H9 (cell line): Measurements from ENCODE around the gene GCNT2. TPM values are rescaled to one million over a fixed set of nuclear protein-coding genes. Genes with fewer than 3 reads are reported as not detected.

Source experiments
- DNase-seq: peaks from one replicate; pipeline ENCODE4 v3.0.0-alpha.2; 2017
- H2AFZ ChIP-seq: one replicate; pipeline ENCODE4 v1.6.1; 2013; ENCODE audit warnings: mild to moderate bottlenecking, low read length, control low read depth, moderate library complexity
- H2AK5ac ChIP-seq: 2 replicates; pipeline ENCODE4 v1.6.1; 2013; ENCODE audit warnings: low read length, control low read depth, mixed read lengths; ENCODE audit not compliant: insufficient read length
- H2BK120ac ChIP-seq: one replicate; pipeline ENCODE4 v1.6.1; 2013; ENCODE audit warnings: low read depth, mild to moderate bottlenecking, low read length, control low read depth, inconsistent platforms; ENCODE audit not compliant: poor library complexity, severe bottlenecking
- H2BK12ac ChIP-seq: 2 replicates; pipeline ENCODE4 v1.6.1; 2013; ENCODE audit warnings: low read length, control low read depth, mixed read lengths, low read depth; ENCODE audit not compliant: insufficient read length
- H2BK15ac ChIP-seq: 2 replicates; pipeline ENCODE4 v1.6.1; 2013; ENCODE audit warnings: low read depth, low read length, control low read depth
- H2BK20ac ChIP-seq: one replicate; pipeline ENCODE4 v1.6.1; 2013; ENCODE audit warnings: low read depth, mild to moderate bottlenecking, low read length, control low read depth, inconsistent platforms; ENCODE audit not compliant: poor library complexity, severe bottlenecking
- H2BK5ac ChIP-seq: 2 replicates; pipeline ENCODE4 v1.6.1; 2013; ENCODE audit warnings: low read length, control low read depth, mixed read lengths; ENCODE audit not compliant: insufficient read length
- H3K14ac ChIP-seq: 2 replicates; pipeline ENCODE4 v1.6.1; 2013; ENCODE audit warnings: low read length, control low read depth; ENCODE audit not compliant: insufficient read depth
- H3K18ac ChIP-seq: 2 replicates; pipeline ENCODE4 v1.6.1; 2013; ENCODE audit warnings: low read depth, mild to moderate bottlenecking, mixed read lengths, low read length, control low read depth; ENCODE audit not compliant: insufficient read length
- H3K23ac ChIP-seq: 2 replicates; pipeline ENCODE4 v1.6.1; 2013; ENCODE audit warnings: low read length, control low read depth, mixed read lengths, low read depth; ENCODE audit not compliant: insufficient read length
- H3K23me2 ChIP-seq: 2 replicates; pipeline ENCODE4 v1.6.1; 2013; ENCODE audit warnings: low read depth, mild to moderate bottlenecking, mixed read lengths, low read length, control low read depth; ENCODE audit not compliant: insufficient read length, poor library complexity, severe bottlenecking
- H3K27ac ChIP-seq: 2 replicates; pipeline ENCODE4 v1.5.1; 2013; ENCODE audit warnings: low read length, control low read depth, mixed read lengths, low read depth; ENCODE audit not compliant: insufficient read length
- H3K27me3 ChIP-seq: 2 replicates; pipeline ENCODE4 v1.6.1; 2013; ENCODE audit warnings: low read length, control low read depth, inconsistent platforms; ENCODE audit not compliant: insufficient read depth
- H3K4ac ChIP-seq: 2 replicates; pipeline ENCODE4 v1.6.1; 2013; ENCODE audit warnings: low read depth, mild to moderate bottlenecking, control low read depth, inconsistent platforms, low read length, moderate library complexity
- H3K4me1 ChIP-seq: 2 replicates; pipeline ENCODE4 v1.6.1; 2013; ENCODE audit warnings: low read length, control low read depth, inconsistent platforms; ENCODE audit not compliant: insufficient read depth
- H3K4me2 ChIP-seq: 2 replicates; pipeline ENCODE4 v1.6.1; 2013; ENCODE audit warnings: low read length, control low read depth, mixed read lengths; ENCODE audit not compliant: insufficient read length, insufficient read depth
- H3K56ac ChIP-seq: 2 replicates; pipeline ENCODE4 v1.6.1; 2013; ENCODE audit warnings: low read depth, mild to moderate bottlenecking, mixed read lengths, low read length, control low read depth; ENCODE audit not compliant: insufficient read length
- H3K79me1 ChIP-seq: 2 replicates; pipeline ENCODE4 v1.6.1; 2013; ENCODE audit warnings: low read depth, mild to moderate bottlenecking, moderate library complexity, low read length, control low read depth, inconsistent platforms; ENCODE audit not compliant: insufficient read depth, poor library complexity, severe bottlenecking
- H3K79me2 ChIP-seq: 2 replicates; pipeline ENCODE4 v1.6.1; 2013; ENCODE audit warnings: low read length, control low read depth, inconsistent platforms; ENCODE audit not compliant: insufficient read depth
- H3K9ac ChIP-seq: 2 replicates; pipeline ENCODE4 v1.6.1; 2013; ENCODE audit warnings: low read length, control low read depth, mixed read lengths; ENCODE audit not compliant: insufficient read length; ENCODE audit errors: extremely low read depth
- H3K9me3 ChIP-seq: one replicate; pipeline ENCODE4 v1.6.1; 2013; ENCODE audit warnings: low read depth, low read length, inconsistent platforms; ENCODE audit not compliant: control insufficient read depth
- H3T11ph ChIP-seq: one replicate; pipeline ENCODE4 v1.6.1; 2013; ENCODE audit warnings: mild to moderate bottlenecking, low read length, control low read depth, inconsistent platforms
- H4K20me1 ChIP-seq: one replicate; pipeline ENCODE4 v1.6.1; 2013; ENCODE audit not compliant: control insufficient read depth, insufficient read length, insufficient read depth
- H4K5ac ChIP-seq: 2 replicates; pipeline ENCODE4 v1.6.1; 2013; ENCODE audit warnings: low read depth, mild to moderate bottlenecking, mixed read lengths, low read length, control low read depth; ENCODE audit not compliant: insufficient read length
- H4K8ac ChIP-seq: replicated peaks from 2 replicates; pipeline ENCODE4 v1.6.1; 2013; ENCODE audit warnings: low read length, control low read depth, mixed read lengths, low read depth; ENCODE audit not compliant: insufficient read length
- H4K91ac ChIP-seq: 2 replicates; pipeline ENCODE4 v1.6.1; 2013; ENCODE audit warnings: low read depth, mild to moderate bottlenecking, moderate library complexity, mixed read lengths, low read length, control low read depth; ENCODE audit not compliant: insufficient read length
- H3K27ac Mint-ChIP-seq, 3 experiments: 2 replicates in 2 of 3; 3 replicates in 1 of 3; pipeline ENCODE4 v1.8.0; 2020 to 2021; ENCODE audit warnings: mixed read lengths in 3 of 3, mild to moderate bottlenecking in 1 of 3, moderate library complexity in 1 of 3
- H3K27me3 Mint-ChIP-seq: 2 replicates; pipeline ENCODE4 v1.8.0; 2021; ENCODE audit warnings: low read depth, mild to moderate bottlenecking, moderate library complexity, mixed read lengths
- H3K36me3 Mint-ChIP-seq, 3 experiments: 2 replicates in 2 of 3; 3 replicates in 1 of 3; pipeline ENCODE4 v1.8.0; 2020 to 2021; ENCODE audit warnings: low read depth in 3 of 3, mixed read lengths in 3 of 3; ENCODE audit not compliant: insufficient read depth in 1 of 3
- H3K4me1 Mint-ChIP-seq, 2 experiments: 2 replicates each; pipeline ENCODE4 v1.8.0; 2020; ENCODE audit warnings: mixed read lengths in 2 of 2
- H3K4me3 Mint-ChIP-seq, 2 experiments: 2 replicates in 1 of 2; 3 replicates in 1 of 2; pipeline ENCODE4 v1.8.0; 2020 to 2021; ENCODE audit warnings: mild to moderate bottlenecking in 2 of 2, mixed read lengths in 2 of 2, moderate library complexity in 1 of 2
- H3K9me3 Mint-ChIP-seq, 2 experiments: 2 replicates in 1 of 2; 3 replicates in 1 of 2; pipeline ENCODE4 v1.8.0; 2020; ENCODE audit warnings: mild to moderate bottlenecking in 2 of 2, mixed read lengths in 2 of 2, moderate library complexity in 1 of 2
- CTCF ChIP-seq: fragments of 200-600 bp; sonication (generic); conservative IDR thresholded peaks from 3 replicates; pipeline ENCODE4 v1.8.0; 2021; ENCODE audit warnings: antibody characterized with exemption, mild to moderate bottlenecking
- WGBS: extraction: QIAGEN DNeasy Blood & Tissue Kit; methylation state at CpG from one replicate; pipeline ENCODE4 v1.1.7; 2013; ENCODE audit warnings: missing lambda C conversion rate, low lambda C conversion rate, mixed read lengths; ENCODE audit not compliant: insufficient read length; ENCODE audit errors: extremely low coverage; 5-methylcytosine and 5-hydroxymethylcytosine counted together
- total RNA-seq: library from RNA; stranded (reverse); gene quantifications from 2 replicates; pipeline ENCODE4 v1.2.1, GENCODE V29; 2021

GCNT2 gene
- total RNA-seq, 1 experiment from 2014 or later, result 41.7 TPM

GRCh38 chr6:10550764-10551163 is 29.6 kb downstream of the GCNT2 start:
- H3K9ac ChIP-seq, result no peak overlapping the region
- no peak overlapping the region for H3T11ph ChIP-seq
- no peaks in the 10 kb centered on the region for H3K79me1 ChIP-seq
- H4K20me1 ChIP-seq, result no peaks in the 10 kb centered on the region
- no peaks in the 10 kb centered on the region; the same call in 1 of the 2 replicates for H3K27me3 ChIP-seq
- H3K14ac ChIP-seq, result no peak overlapping the region
- H3K4me2 ChIP-seq, result no peak overlapping the region
- H4K91ac ChIP-seq, result no peak overlapping the region
- no peak overlapping the region for H3K56ac ChIP-seq
- no peak overlapping the region for H2BK15ac ChIP-seq
- H3K23ac ChIP-seq, result no peak overlapping the region
- TF ChIP-seq CTCF, result no peak
- WGBS, result no CpG with 5 or more reads among the region's 1 CpG
- no peak overlapping the region for H3K18ac ChIP-seq
- H3K9me3 ChIP-seq, result no peaks in the 10 kb centered on the region
- no peak overlapping the region for H2BK12ac ChIP-seq
- H2AFZ ChIP-seq, result no peak overlapping the region
- Mint-ChIP-seq H3K4me1 (peaks cover 31 to 34% of the 10 kb centered on the region in 2 experiments), H3K27me3 (no peaks in the 10 kb centered on the region), H3K4me3 (no peak overlapping the region), H3K36me3 (no peaks in the 10 kb centered on the region), H3K9me3 (no peaks in the 10 kb centered on the region), H3K27ac (peak overlapping the region in 2 of 3 experiments; percentile 42 to 56; a peak in 2 of 7 replicates)
- no peak overlapping the region for H4K8ac ChIP-seq
- no peak for DNase-seq
- no peak overlapping the region for H2BK5ac ChIP-seq
- H3K27ac ChIP-seq, result no peak overlapping the region
- H2AK5ac ChIP-seq, result no peak overlapping the region
- no peaks in the 10 kb centered on the region for H3K23me2 ChIP-seq
- H3K4me1 ChIP-seq, result peaks cover 5% of the 10 kb centered on the region; the same call in 1 of the 2 replicates
- H3K4ac ChIP-seq, result no peak overlapping the region
- no peak overlapping the region for H2BK20ac ChIP-seq
- H3K79me2 ChIP-seq, result no peaks in the 10 kb centered on the region
- no peak overlapping the region for H2BK120ac ChIP-seq
- no peak overlapping the region for H4K5ac ChIP-seq
